Sigmoid colon (tissue), 7 donors: ENCODE results near the gene LINGO1. TPM values are rescaled to one million over a fixed set of nuclear protein-coding genes. Genes with fewer than 3 reads are reported as not detected.

Source experiments
- DNase-seq: peaks from one replicate; pipeline ENCODE4 v3.0.0-alpha.2; 2019
- H3K27ac ChIP-seq, 4 donors: fragments of 200-600 bp; sonication (generic); one replicate each; pipeline ENCODE4 v1.5.1; 2016 to 2019; ENCODE audit warnings: mild to moderate bottlenecking in 1 of 4
- H3K27me3 ChIP-seq, 3 donors: fragments of 200-600 bp; sonication (generic); one replicate each; pipeline ENCODE4 v1.5.1; 2019; ENCODE audit warnings: mild to moderate bottlenecking in 1 of 3
- H3K36me3 ChIP-seq, 4 donors: fragments of 200-600 bp; sonication (generic); one replicate each; pipeline ENCODE4 v1.5.1; 2016 to 2019
- H3K4me1 ChIP-seq, 4 donors: fragments of 200-600 bp; sonication (generic); one replicate each; pipeline ENCODE4 v1.5.1; 2017 to 2019
- H3K4me3 ChIP-seq, 4 donors: fragments of 200-600 bp; sonication (generic); one replicate each; pipeline ENCODE4 v1.5.1; 2017 to 2019; ENCODE audit warnings: mild to moderate bottlenecking in 2 of 4, moderate library complexity in 1 of 4
- H3K9me3 ChIP-seq, 4 donors: fragments of 200-600 bp in 3 of 4; sonication (generic) in 3 of 4; one replicate each; pipeline versions ENCODE4 v1.5.1 to v1.6.1; 2013 to 2019
- CTCF ChIP-seq, 4 experiments: fragments of 450-650 bp in 3 of 4; fragments of 200-600 bp in 1 of 4; IDR thresholded peaks; one replicate each; pipeline ENCODE4 v1.5.1; 2016 to 2019; ENCODE audit warnings: antibody characterized with exemption in 4 of 4, mild to moderate bottlenecking in 3 of 4, moderate library complexity in 2 of 4
- EP300 ChIP-seq, 4 donors: sonication (generic); formaldehyde crosslinking; IDR thresholded peaks; one replicate each; pipeline ENCODE4 v1.6.1; 2017; ENCODE audit warnings: antibody characterized with exemption in 4 of 4
- POLR2A ChIP-seq, 2 donors: fragments of 450-650 bp; IDR thresholded peaks; one replicate each; pipeline ENCODE4 v1.6.1; 2016; ENCODE audit warnings: antibody characterized with exemption in 2 of 2, mild to moderate bottlenecking in 2 of 2, moderate library complexity in 2 of 2
- POLR2AphosphoS5 ChIP-seq, 4 donors: sonication (generic); formaldehyde crosslinking; IDR thresholded peaks; one replicate each; pipeline ENCODE4 v1.6.1; 2017; ENCODE audit warnings: antibody characterized with exemption in 4 of 4
- WGBS, 2 donors: extraction: QIAGEN DNeasy Blood & Tissue Kit; methylation state at CpG; one replicate each; pipeline ENCODE4 v1.1.7; 2013; 5-methylcytosine and 5-hydroxymethylcytosine counted together
- intact Hi-C: fragments of 100-400 bp; cut with DNase I; formaldehyde crosslinking; loops from one replicate; pipeline ENCODE4 v1.15.1; 2023
- polyA plus RNA-seq, 3 donors: library from polyadenylated mRNA; stranded (reverse); fragments of 200-250 nt; gene quantifications; one replicate each; pipeline ENCODE4 v1.2.3, GENCODE V29; 2013
- total RNA-seq, 4 donors: library from RNA; depleted of rRNA; stranded (reverse); fragments of >200 nt; gene quantifications; one replicate each; pipeline ENCODE4 v1.1.0, GENCODE V29; 2016
- donor health status: healthy with polysubstance abuse.
- donor health status: Bipolar disorder and iron deficiency.
- donor health status: healthy.

The LINGO1 gene
- total and polyA plus RNA-seq, 7 donors: under 0.01 to 3.9 (median 0.68) TPM

- peaks cover 0 to 8% (median 0%) of the 10 kb centered on the region in 4 donors for H3K4me1 ChIP-seq
- TF ChIP-seq POLR2AphosphoS5 (IDR thresholded peaks at IDR 0.05) (no peak), CTCF (IDR thresholded peaks at IDR 0.05) (no peak), EP300 (IDR thresholded peaks at IDR 0.05) (no peak), POLR2A (IDR thresholded peaks at IDR 0.05) (no peak)
- no peak overlapping the region for H3K4me3 ChIP-seq
- no peaks in the 10 kb centered on the region for H3K27me3 ChIP-seq
- DNase-seq: no peak
- WGBS, 2 donors: 87 to 90% methylated on average over 10 of the region's 10 CpGs
- H3K27ac ChIP-seq: no peak overlapping the region
- H3K36me3 ChIP-seq: no peaks in the 10 kb centered on the region
- H3K9me3 ChIP-seq: no peaks in the 10 kb centered on the region
- intact Hi-C loops: no loop called here
Measured at GRCh38 chr15:77567202-77567601, 65.5 kb downstream of the LINGO1 start.

GRCh38 chr15:77566092-77566491 is 66.6 kb downstream of the LINGO1 start:
- H3K27ac ChIP-seq: no peak overlapping the region
- DNase-seq: no peak
- 89 to 93% methylated on average over 4 of the region's 4 CpGs for WGBS, 2 donors
- no peaks in the 10 kb centered on the region for H3K9me3 ChIP-seq
- H3K4me1 ChIP-seq: peaks cover 0 to 8% (median 0%) of the 10 kb centered on the region in 4 donors
- no peaks in the 10 kb centered on the region for H3K27me3 ChIP-seq
- H3K36me3 ChIP-seq: no peaks in the 10 kb centered on the region
- TF ChIP-seq CTCF (IDR thresholded peaks at IDR 0.05) (no peak), EP300 (IDR thresholded peaks at IDR 0.05) (no peak), POLR2A (IDR thresholded peaks at IDR 0.05) (no peak), POLR2AphosphoS5 (IDR thresholded peaks at IDR 0.05) (no peak)
- no peak overlapping the region for H3K4me3 ChIP-seq
- intact Hi-C loops: no loop called here

GRCh38 chr15:77565378-77565915 is 67.3 kb downstream of the LINGO1 start:
- Histone ChIP-seq H3K4me1 (peaks cover 0 to 8% (median 0%) of the 10 kb centered on the region in 4 donors), H3K4me3 (no peak overlapping the region), H3K36me3 (no peaks in the 10 kb centered on the region), H3K27me3 (no peaks in the 10 kb centered on the region), H3K9me3 (no peaks in the 10 kb centered on the region), H3K27ac (no peak overlapping the region)
- intact Hi-C loops: no loop called here
- 82 to 87% methylated on average over 25 of the region's 25 CpGs for WGBS, 2 donors
- no peak for TF ChIP-seq EP300 (IDR thresholded peaks at IDR 0.05)
- no peak for TF ChIP-seq POLR2AphosphoS5 (IDR thresholded peaks at IDR 0.05)
- no peak for TF ChIP-seq CTCF (IDR thresholded peaks at IDR 0.05)
- no peak for TF ChIP-seq POLR2A (IDR thresholded peaks at IDR 0.05)
- no peak for DNase-seq

GRCh38 chr15:77564938-77565337 is 67.8 kb downstream of the LINGO1 start:
- no peak for DNase-seq
- Histone ChIP-seq H3K27me3 (no peaks in the 10 kb centered on the region), H3K27ac (no peak overlapping the region), H3K36me3 (no peaks in the 10 kb centered on the region), H3K4me3 (no peak overlapping the region), H3K4me1 (peaks cover 0 to 8% (median 0%) of the 10 kb centered on the region in 4 donors), H3K9me3 (no peaks in the 10 kb centered on the region)
- 82 to 87% methylated on average over 9 of the region's 9 CpGs for WGBS, 2 donors
- intact Hi-C loops: no loop called here
- TF ChIP-seq CTCF (IDR thresholded peaks at IDR 0.05): no peak
- no peak for TF ChIP-seq POLR2AphosphoS5 (IDR thresholded peaks at IDR 0.05)
- no peak for TF ChIP-seq POLR2A (IDR thresholded peaks at IDR 0.05)
- TF ChIP-seq EP300 (IDR thresholded peaks at IDR 0.05): no peak

GRCh38 chr15:77564341-77564740 is 68.4 kb downstream of the LINGO1 start:
- H3K9me3 ChIP-seq: no peaks in the 10 kb centered on the region
- no peak overlapping the region for H3K27ac ChIP-seq
- peaks cover 0 to 2% (median 0%) of the 10 kb centered on the region in 4 donors for H3K4me1 ChIP-seq
- DNase-seq: no peak
- no peaks in the 10 kb centered on the region for H3K27me3 ChIP-seq
- no peak overlapping the region for H3K4me3 ChIP-seq
- TF ChIP-seq EP300 (IDR thresholded peaks at IDR 0.05): no peak
- no peaks in the 10 kb centered on the region for H3K36me3 ChIP-seq
- WGBS, 2 donors: 84 to 86% methylated on average over 3 of the region's 3 CpGs
- intact Hi-C loops: no loop called here
